Activated CD4-positive, alpha-beta memory T cell treated with anti-CD3 and anti-CD28 coated beads for 36 hours (primary cell): ENCODE data around the gene HECA. TPM values are rescaled to one million over a fixed set of nuclear protein-coding genes. Genes with fewer than 3 reads are reported as not detected.
A peak's percentile ranks its signal among the peaks of the same experiment; 100 is the strongest.

ENCODE experiments used
- CTCF ChIA-PET: fragments of 350-600 bp; sonication (Branson Sonifier 250); formaldehyde crosslinking; loops from one replicate; lab custom pipeline; 2021; ENCODE audit warnings: antibody characterized with exemption, inconsistent platforms; lab: Charles Lee
- POLR2A ChIA-PET: fragments of 350-600 bp; sonication (Branson Sonifier 250); formaldehyde crosslinking; loops from one replicate; lab custom pipeline; 2021; ENCODE audit warnings: antibody characterized with exemption; lab: Charles Lee
- DNase-seq: peaks from one replicate; pipeline ENCODE4 v3.0.0-alpha.2; 2020
- H3K27ac Mint-ChIP-seq: one replicate; pipeline ENCODE4 v1.8.0; 2021; ENCODE audit warnings: mixed read lengths
- H3K27me3 Mint-ChIP-seq: one replicate; pipeline ENCODE4 v1.8.0; 2021; ENCODE audit warnings: mixed read lengths
- H3K36me3 Mint-ChIP-seq: one replicate; pipeline ENCODE4 v1.8.0; 2021; ENCODE audit warnings: mixed read lengths
- H3K4me1 Mint-ChIP-seq: one replicate; pipeline ENCODE4 v1.8.0; 2021; ENCODE audit warnings: low read depth, mixed read lengths
- H3K4me3 Mint-ChIP-seq: one replicate; pipeline ENCODE4 v1.8.0; 2021; ENCODE audit warnings: mild to moderate bottlenecking, mixed read lengths
- H3K9me3 Mint-ChIP-seq: one replicate; pipeline ENCODE4 v1.8.0; 2021; ENCODE audit warnings: mixed read lengths
- intact Hi-C: fragments of 100-400 bp; cut with micrococcal nuclease; formaldehyde crosslinking; loops from one replicate; pipeline ENCODE4 v1.15.1; 2023
- total RNA-seq, 2 experiments: library from RNA; stranded (reverse); gene quantifications; one replicate each; pipeline ENCODE4 v1.2.3, GENCODE V29; 2021

HECA gene
- 10 to 100 TPM; 75.7 to 76.6 TPM for total RNA-seq

GRCh38 chr6:139134817-139135577 is at the start of gene HECA:
Gene HECA (plus strand): TSS chr6:139135080. CDS start chr6:139135397, 317 bp downstream.
- ChIA-PET CTCF (interaction anchor here (2.3 to 2.9 kb wide), 2 partner anchors 11 to 230 kb away, joined by 9 to 17 read pairs; no protein-coding TSS in a partner anchor), POLR2A (interaction anchor here (0.6 to 2.3 kb wide), 3 partner anchors 9 to 193 kb away, joined by 3 to 12 read pairs (median 6); no protein-coding TSS in a partner anchor)
- peaks cover 54% of the 10 kb centered on the region for H3K4me1 Mint-ChIP-seq
- no peaks in the 10 kb centered on the region for H3K9me3 Mint-ChIP-seq
- peak; percentile 99 for DNase-seq
- H3K27ac Mint-ChIP-seq = peak within 1 kb of the TSS; percentile 94
- intact Hi-C loops = loop anchor here (2.0 to 10.0 kb wide), 2 partner anchors 106 to 400 kb away; partner anchors contain the start of gene ABRACL
- peak within 1 kb of the TSS; percentile 83 for H3K4me3 Mint-ChIP-seq
- no peaks in the 10 kb centered on the region for H3K27me3 Mint-ChIP-seq
- H3K36me3 Mint-ChIP-seq = peaks cover 30% of the 10 kb centered on the region

- Mint-ChIP-seq H3K27ac (no peak overlapping the region), H3K4me1 (peaks cover 8% of the 10 kb centered on the region), H3K9me3 (peaks cover 3% of the 10 kb centered on the region), H3K27me3 (no peaks in the 10 kb centered on the region), H3K36me3 (no peaks in the 10 kb centered on the region), H3K4me3 (no peak overlapping the region)
- intact Hi-C loops = no loop called here
- no peak for DNase-seq
- POLR2A ChIA-PET = no interaction called here
- CTCF ChIA-PET = no interaction called here
Observed at GRCh38 chr6:139091826-139092225, 43.1 kb upstream of the HECA start.

- CTCF ChIA-PET = interaction anchor here (1.0 to 1.2 kb wide), 2 partner anchors 65 to 112 kb away, joined by 3 read pairs; no protein-coding TSS in a partner anchor
- Mint-ChIP-seq H3K36me3 (no peaks in the 10 kb centered on the region), H3K4me1 (peaks cover 19% of the 10 kb centered on the region), H3K4me3 (no peak overlapping the region), H3K27me3 (no peaks in the 10 kb centered on the region), H3K9me3 (no peaks in the 10 kb centered on the region), H3K27ac (peak overlapping the region; percentile 19)
- intact Hi-C loops = loop anchor here (1.0 to 2.0 kb wide), 2 partner anchors 14 to 71 kb away; partner anchors contain the start of gene ABRACL
- peak; percentile 46 for DNase-seq
- POLR2A ChIA-PET = interaction anchor here (1.7 kb wide), 1 partner anchor 14 kb away, joined by 5 read pairs; no protein-coding TSS in a partner anchor
Observed at GRCh38 chr6:139099984-139100383, 34.9 kb upstream of the HECA start.

GRCh38 chr6:139107051-139107450 is 27.8 kb upstream of the HECA start:
- POLR2A ChIA-PET = no interaction called here
- H3K4me3 Mint-ChIP-seq = no peak overlapping the region
- no peak for DNase-seq
- H3K27me3 Mint-ChIP-seq = no peaks in the 10 kb centered on the region
- CTCF ChIA-PET = interaction anchor here (1.0 to 1.9 kb wide), 3 partner anchors 25 to 414 kb away, joined by 3 to 5 read pairs (median 3); no protein-coding TSS in a partner anchor
- peaks cover 24% of the 10 kb centered on the region for H3K4me1 Mint-ChIP-seq
- no peaks in the 10 kb centered on the region for H3K36me3 Mint-ChIP-seq
- H3K9me3 Mint-ChIP-seq = no peaks in the 10 kb centered on the region
- intact Hi-C loops = loop anchor here (5.0 kb wide), 1 partner anchor 120 kb away; the partner anchor contains the start of gene REPS1
- no peak overlapping the region for H3K27ac Mint-ChIP-seq

- no peak overlapping the region for H3K27ac Mint-ChIP-seq
- H3K9me3 Mint-ChIP-seq = no peaks in the 10 kb centered on the region
- DNase-seq = no peak
- ChIA-PET POLR2A (no interaction called here), CTCF (interaction anchor here (0.6 to 1.9 kb wide), 2 partner anchors 24 to 109 kb away, joined by 3 to 5 read pairs; no protein-coding TSS in a partner anchor)
- no peaks in the 10 kb centered on the region for H3K27me3 Mint-ChIP-seq
- no peaks in the 10 kb centered on the region for H3K36me3 Mint-ChIP-seq
- no peak overlapping the region for H3K4me3 Mint-ChIP-seq
- intact Hi-C loops = loop anchor here (2.0 to 5.0 kb wide), 2 partner anchors 121 to 292 kb away; partner anchors contain the start of gene REPS1
- H3K4me1 Mint-ChIP-seq = peaks cover 37% of the 10 kb centered on the region
Observed at GRCh38 chr6:139108378-139108777, 26.5 kb upstream of the HECA start.

GRCh38 chr6:139109558-139109957 is 25.3 kb upstream of the HECA start:
- Mint-ChIP-seq H3K36me3 (no peaks in the 10 kb centered on the region), H3K27ac (no peak overlapping the region), H3K4me1 (peaks cover 47% of the 10 kb centered on the region), H3K4me3 (no peak overlapping the region), H3K27me3 (no peaks in the 10 kb centered on the region), H3K9me3 (no peaks in the 10 kb centered on the region)
- ChIA-PET POLR2A (no interaction called here), CTCF (interaction anchor here (0.9 to 3.3 kb wide), 2 partner anchors 110 to 255 kb away, joined by 3 to 11 read pairs; no protein-coding TSS in a partner anchor)
- intact Hi-C loops = loop anchor here (2.0 to 5.0 kb wide), 2 partner anchors 122 to 293 kb away; partner anchors contain the start of gene REPS1
- peak; percentile 72 for DNase-seq

GRCh38 chr6:139112146-139112545 is 22.7 kb upstream of the HECA start:
- DNase-seq = no peak
- intact Hi-C loops = loop anchor here (10.0 kb wide), 1 partner anchor 237 kb away; no protein-coding TSS in a partner anchor
- Mint-ChIP-seq H3K36me3 (no peaks in the 10 kb centered on the region), H3K27me3 (no peaks in the 10 kb centered on the region), H3K27ac (no peak overlapping the region), H3K9me3 (no peaks in the 10 kb centered on the region), H3K4me1 (peaks cover 67% of the 10 kb centered on the region), H3K4me3 (no peak overlapping the region)
- CTCF ChIA-PET = interaction anchor here (1.8 to 3.3 kb wide), 3 partner anchors 13 to 258 kb away, joined by 7 to 11 read pairs (median 11); no protein-coding TSS in a partner anchor
- POLR2A ChIA-PET = interaction anchor here (1.2 kb wide), 1 partner anchor 13 kb away, joined by 7 read pairs; no protein-coding TSS in a partner anchor

- ChIA-PET CTCF (interaction anchor here (1.8 to 3.3 kb wide), 3 partner anchors 13 to 257 kb away, joined by 7 to 11 read pairs (median 11); no protein-coding TSS in a partner anchor), POLR2A (interaction anchor here (1.2 kb wide), 1 partner anchor 13 kb away, joined by 7 read pairs; no protein-coding TSS in a partner anchor)
- intact Hi-C loops = loop anchor here (10.0 kb wide), 1 partner anchor 238 kb away; no protein-coding TSS in a partner anchor
- H3K4me1 Mint-ChIP-seq = peaks cover 71% of the 10 kb centered on the region
- no peaks in the 10 kb centered on the region for H3K9me3 Mint-ChIP-seq
- peak overlapping the region; percentile 52 for H3K4me3 Mint-ChIP-seq
- peak overlapping the region; percentile 82 for H3K27ac Mint-ChIP-seq
- DNase-seq = no peak
- H3K36me3 Mint-ChIP-seq = no peaks in the 10 kb centered on the region
- H3K27me3 Mint-ChIP-seq = no peaks in the 10 kb centered on the region
Observed at GRCh38 chr6:139112561-139112960, 22.3 kb upstream of the HECA start.

- DNase-seq = no peak
- H3K9me3 Mint-ChIP-seq = peaks cover 16% of the 10 kb centered on the region
Observed at GRCh38 chr6:139114746-139115145, 20.1 kb upstream of the HECA start.

GRCh38 chr6:139115989-139116758 is 18.7 kb upstream of the HECA start:
- H3K27me3 Mint-ChIP-seq = no peaks in the 10 kb centered on the region
- peak overlapping the region; percentile 23 for H3K27ac Mint-ChIP-seq
- CTCF ChIA-PET = interaction anchor here (1.0 kb wide), 1 partner anchor 9 kb away, joined by 3 read pairs; no protein-coding TSS in a partner anchor
- no peak for DNase-seq
- peaks cover 29% of the 10 kb centered on the region for H3K9me3 Mint-ChIP-seq
- H3K36me3 Mint-ChIP-seq = peaks cover 22% of the 10 kb centered on the region
- H3K4me3 Mint-ChIP-seq = peak overlapping the region; percentile 18
- POLR2A ChIA-PET = no interaction called here
- intact Hi-C loops = loop anchor here (1.0 to 10.0 kb wide), 2 partner anchors 9 to 241 kb away; no protein-coding TSS in a partner anchor
- H3K4me1 Mint-ChIP-seq = peaks cover 60% of the 10 kb centered on the region

More at GRCh38 chr6:139114746-139115145, 20.1 kb upstream of the HECA start:
- POLR2A ChIA-PET = no interaction called here
- CTCF ChIA-PET = interaction anchor here (0.5 to 1.6 kb wide), 2 partner anchors 17 to 168 kb away, joined by 3 to 6 read pairs; no protein-coding TSS in a partner anchor
- Mint-ChIP-seq H3K27me3 (no peaks in the 10 kb centered on the region), H3K4me1 (peaks cover 72% of the 10 kb centered on the region), H3K4me3 (no peak overlapping the region), H3K27ac (no peak overlapping the region), H3K36me3 (peaks cover 11% of the 10 kb centered on the region)
- intact Hi-C loops = loop anchor here (1.0 to 10.0 kb wide), 2 partner anchors 14 to 240 kb away; no protein-coding TSS in a partner anchor

GRCh38 chr6:139117734-139118133 is 17.1 kb upstream of the HECA start:
- Mint-ChIP-seq H3K9me3 (peaks cover 31% of the 10 kb centered on the region), H3K4me1 (peaks cover 47% of the 10 kb centered on the region), H3K27ac (no peak overlapping the region), H3K4me3 (no peak overlapping the region), H3K36me3 (peaks cover 23% of the 10 kb centered on the region), H3K27me3 (no peaks in the 10 kb centered on the region)
- intact Hi-C loops = loop anchor here (10.0 kb wide), 1 partner anchor 243 kb away; no protein-coding TSS in a partner anchor
- no peak for DNase-seq
- ChIA-PET CTCF (interaction anchor here (0.6 to 1.1 kb wide), 3 partner anchors 57 to 253 kb away, joined by 3 to 6 read pairs (median 3); no protein-coding TSS in a partner anchor), POLR2A (no interaction called here)
